ENCODE results near the gene GSTT2B. TPM values are rescaled to one million over a fixed set of nuclear protein-coding genes. Genes with fewer than 3 reads are reported as not detected.
"Not testable (repeated sequence)": the region's sequence is repeated elsewhere in the genome, so short reads cannot be mapped to it uniquely, and the experiment has no call there.

Gene GSTT2B
- total and polyA plus RNA-seq, 2 donors (not counting 3 experiments of a cell fraction or from before 2014, with no cell fraction given): 33.6 to 36.1 TPM

GRCh38 chr22:23909296-23909898 lies 51.6 kb downstream of the GSTT2B start:
- Histone ChIP-seq H3K4me3 (replicated peaks in 1 of 3; ENCODE audit: insufficient read depth in 1 of 3, low read depth in 1 of 3, low read length in 3 of 3) (no peak overlapping the region), H2AFZ (ENCODE audit: low read depth, low read length) (no peak overlapping the region), H3K79me2 (ENCODE audit: control insufficient read depth, insufficient read depth, low read length) (no peaks in the 10 kb centered on the region), H3K9me1 (replicated peaks; ENCODE audit: control insufficient read depth, extremely low read depth, insufficient read depth, low read length) (no peaks in the 10 kb centered on the region), H3K4me1 (ENCODE audit: control insufficient read depth, extremely low read depth, insufficient read depth, low read length) (peaks cover 12% of the 10 kb centered on the region), H4K20me1 (replicated peaks; ENCODE audit: control insufficient read depth, extremely low read depth, insufficient read depth, low read length) (no peaks in the 10 kb centered on the region), H3K36me3 (ENCODE audit: control insufficient read depth in 2 of 2, extremely low read depth in 1 of 2, insufficient read depth in 2 of 2, low read length in 2 of 2) (peaks cover 0 to 2% of the 10 kb centered on the region in 2 experiments), H3K27ac (ENCODE audit: insufficient read depth, low read depth, low read length) (no peak overlapping the region), H3K9ac (replicated peaks; ENCODE audit: extremely low read depth, insufficient read depth, low read length) (no peak overlapping the region), H3K27me3 (ENCODE audit: control insufficient read depth in 2 of 2, insufficient read depth in 2 of 2, low read length in 2 of 2) (peaks cover 3 to 9% of the 10 kb centered on the region in 2 experiments), H3K9me3 (replicated peaks; ENCODE audit: control insufficient read depth, insufficient read depth, low read length) (no peaks in the 10 kb centered on the region), H3K4me2 (ENCODE audit: insufficient read depth, low read length) (no peak overlapping the region)
- dilution Hi-C loops (cut with MboI; ENCODE audit: extremely low pct_ligation_motif_present, low sequenced_read_pairs): no loop called here
- intact Hi-C loops (cut with micrococcal nuclease): no loop called here
- ChIA-PET CTCF (interaction anchor here (0.7 to 1.4 kb wide), 3 partner anchors 16 to 21 kb away, joined by 3 to 4 read pairs (median 4); partner anchors contain the start of gene MIF), POLR2A (no interaction called here)
- DNase-seq (ENCODE audit: low read depth, low spot score) (no peak), FAIRE-seq (no peak)
- TF ChIP-seq, protein P1, sequence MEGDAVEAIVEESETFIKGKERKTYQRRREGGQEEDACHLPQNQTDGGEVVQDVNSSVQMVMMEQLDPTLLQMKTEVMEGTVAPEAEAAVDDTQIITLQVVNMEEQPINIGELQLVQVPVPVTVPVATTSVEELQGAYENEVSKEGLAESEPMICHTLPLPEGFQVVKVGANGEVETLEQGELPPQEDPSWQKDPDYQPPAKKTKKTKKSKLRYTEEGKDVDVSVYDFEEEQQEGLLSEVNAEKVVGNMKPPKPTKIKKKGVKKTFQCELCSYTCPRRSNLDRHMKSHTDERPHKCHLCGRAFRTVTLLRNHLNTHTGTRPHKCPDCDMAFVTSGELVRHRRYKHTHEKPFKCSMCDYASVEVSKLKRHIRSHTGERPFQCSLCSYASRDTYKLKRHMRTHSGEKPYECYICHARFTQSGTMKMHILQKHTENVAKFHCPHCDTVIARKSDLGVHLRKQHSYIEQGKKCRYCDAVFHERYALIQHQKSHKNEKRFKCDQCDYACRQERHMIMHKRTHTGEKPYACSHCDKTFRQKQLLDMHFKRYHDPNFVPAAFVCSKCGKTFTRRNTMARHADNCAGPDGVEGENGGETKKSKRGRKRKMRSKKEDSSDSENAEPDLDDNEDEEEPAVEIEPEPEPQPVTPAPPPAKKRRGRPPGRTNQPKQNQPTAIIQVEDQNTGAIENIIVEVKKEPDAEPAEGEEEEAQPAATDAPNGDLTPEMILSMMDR (IDR thresholded peaks at IDR 0.05; ENCODE audit: extremely low read depth in 1 of 2, insufficient read depth in 1 of 2, low read depth in 1 of 2, low read length in 2 of 2): no peak
- TF ChIP-seq GATA2 (IDR thresholded peaks at IDR 0.05; ENCODE audit: insufficient read depth, insufficient read length, low read depth, low read length): no peak
- no TSS peak for BruUV-seq (replicated peaks)

DNA sequence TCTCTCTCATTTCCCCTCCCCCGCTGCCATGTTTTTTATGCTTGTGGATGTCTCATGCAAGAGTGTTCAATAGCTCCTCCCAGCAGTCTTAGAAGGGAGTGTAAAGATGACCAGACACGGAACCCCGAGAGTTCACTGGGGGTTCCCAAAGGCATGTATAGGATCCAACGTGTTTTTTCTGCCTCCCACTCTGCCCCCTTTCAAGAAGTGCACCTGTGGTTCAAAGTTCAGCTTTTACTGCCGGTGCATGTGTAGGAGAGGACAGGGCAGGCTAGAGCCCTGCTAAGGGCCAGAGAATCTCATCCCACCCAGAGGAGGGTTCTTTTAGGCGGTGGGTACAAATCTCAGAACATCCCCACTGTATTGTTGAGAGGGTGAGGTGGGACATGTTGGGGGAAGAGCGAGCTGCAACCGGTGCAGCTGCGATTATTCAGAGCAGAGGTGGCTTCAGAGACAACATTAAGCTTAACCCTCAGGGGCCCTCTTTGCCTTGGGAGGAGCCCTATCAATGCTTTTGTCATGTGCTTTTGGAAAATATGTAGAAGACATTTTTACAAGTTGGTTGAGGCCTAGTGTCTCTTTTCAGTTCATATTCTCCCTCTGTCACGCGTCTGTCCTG lies 52.3 kb downstream of the GSTT2B start:
- H2AFZ ChIP-seq (ENCODE audit: low read depth, low read length): no peak overlapping the region

GRCh38 chr22:23907423-23907822 lies 53.6 kb downstream of the GSTT2B start:
- H3K27me3 ChIP-seq (ENCODE audit: control insufficient read depth in 2 of 2, insufficient read depth in 2 of 2, low read length in 2 of 2); H3K9ac ChIP-seq (replicated peaks; ENCODE audit: extremely low read depth, insufficient read depth, low read length); H3K4me3 ChIP-seq (replicated peaks in 1 of 3; ENCODE audit: insufficient read depth in 1 of 3, low read depth in 1 of 3, low read length in 3 of 3); CTCF ChIA-PET; intact Hi-C loops (cut with micrococcal nuclease); H3K27ac ChIP-seq (ENCODE audit: insufficient read depth, low read depth, low read length); POLR2A ChIA-PET; H3K4me2 ChIP-seq (ENCODE audit: insufficient read depth, low read length); H3K9me3 ChIP-seq (replicated peaks; ENCODE audit: control insufficient read depth, insufficient read depth, low read length); FAIRE-seq; H2AFZ ChIP-seq (ENCODE audit: low read depth, low read length); H3K36me3 ChIP-seq (ENCODE audit: control insufficient read depth in 2 of 2, extremely low read depth in 1 of 2, insufficient read depth in 2 of 2, low read length in 2 of 2); H3K79me2 ChIP-seq (ENCODE audit: control insufficient read depth, insufficient read depth, low read length); H3K9me1 ChIP-seq (replicated peaks; ENCODE audit: control insufficient read depth, extremely low read depth, insufficient read depth, low read length); H4K20me1 ChIP-seq (replicated peaks; ENCODE audit: control insufficient read depth, extremely low read depth, insufficient read depth, low read length); dilution Hi-C loops (cut with MboI; ENCODE audit: extremely low pct_ligation_motif_present, low sequenced_read_pairs); DNase-seq (ENCODE audit: low read depth, low spot score); BruUV-seq (replicated peaks); H3K4me1 ChIP-seq (ENCODE audit: control insufficient read depth, extremely low read depth, insufficient read depth, low read length): not testable (repeated sequence)

More for the DNA sequence above, 52.3 kb downstream of the GSTT2B start:
- intact Hi-C loops (cut with micrococcal nuclease): no loop called here
- BruUV-seq (replicated peaks): no TSS peak
- Histone ChIP-seq H3K27me3 (ENCODE audit: control insufficient read depth in 2 of 2, insufficient read depth in 2 of 2, low read length in 2 of 2) (peaks cover 3 to 9% of the 10 kb centered on the region in 2 experiments), H3K4me3 (replicated peaks in 1 of 3; ENCODE audit: insufficient read depth in 1 of 3, low read depth in 1 of 3, low read length in 3 of 3) (no peak overlapping the region), H3K27ac (ENCODE audit: insufficient read depth, low read depth, low read length) (no peak overlapping the region), H3K79me2 (ENCODE audit: control insufficient read depth, insufficient read depth, low read length) (no peaks in the 10 kb centered on the region), H3K9me1 (replicated peaks; ENCODE audit: control insufficient read depth, extremely low read depth, insufficient read depth, low read length) (no peaks in the 10 kb centered on the region), H3K4me1 (ENCODE audit: control insufficient read depth, extremely low read depth, insufficient read depth, low read length) (peaks cover 8% of the 10 kb centered on the region), H3K9ac (replicated peaks; ENCODE audit: extremely low read depth, insufficient read depth, low read length) (no peak overlapping the region), H3K4me2 (ENCODE audit: insufficient read depth, low read length) (no peak overlapping the region), H4K20me1 (replicated peaks; ENCODE audit: control insufficient read depth, extremely low read depth, insufficient read depth, low read length) (no peaks in the 10 kb centered on the region), H3K9me3 (replicated peaks; ENCODE audit: control insufficient read depth, insufficient read depth, low read length) (no peaks in the 10 kb centered on the region), H3K36me3 (ENCODE audit: control insufficient read depth in 2 of 2, extremely low read depth in 1 of 2, insufficient read depth in 2 of 2, low read length in 2 of 2) (peaks cover 0 to 2% of the 10 kb centered on the region in 2 experiments)
- dilution Hi-C loops (cut with MboI; ENCODE audit: extremely low pct_ligation_motif_present, low sequenced_read_pairs): no loop called here
- no peak for TF ChIP-seq MAX (IDR thresholded peaks at IDR 0.05; ENCODE audit: insufficient read depth, insufficient read length)
- no peak for TF ChIP-seq JUN (IDR thresholded peaks at IDR 0.05; ENCODE audit: borderline replicate concordance, insufficient read depth, insufficient read length, low read depth)
- CTCF ChIA-PET: interaction anchor here (0.7 to 1.4 kb wide), 3 partner anchors 15 to 21 kb away, joined by 3 to 4 read pairs (median 4); partner anchors contain the start of gene MIF
- no peak for FAIRE-seq
- POLR2A ChIA-PET: no interaction called here
- DNase-seq (ENCODE audit: low read depth, low spot score): no peak
